HG03280 (cell line): ENCODE data around the gene PLEKHA4.
"Not testable (repeated sequence)": the region's sequence is repeated elsewhere in the genome, so short reads cannot be mapped to it uniquely, and the experiment has no call there.

ENCODE experiments used
- ATAC-seq: cut with Tn5 transposase; IDR thresholded peaks from one replicate; pipeline ENCODE4 v1.9.1; 2021; ENCODE audit warnings: mild to moderate bottlenecking, moderate library complexity; ENCODE audit not compliant: unreplicated experiment

Gene PLEKHA4, protein sequence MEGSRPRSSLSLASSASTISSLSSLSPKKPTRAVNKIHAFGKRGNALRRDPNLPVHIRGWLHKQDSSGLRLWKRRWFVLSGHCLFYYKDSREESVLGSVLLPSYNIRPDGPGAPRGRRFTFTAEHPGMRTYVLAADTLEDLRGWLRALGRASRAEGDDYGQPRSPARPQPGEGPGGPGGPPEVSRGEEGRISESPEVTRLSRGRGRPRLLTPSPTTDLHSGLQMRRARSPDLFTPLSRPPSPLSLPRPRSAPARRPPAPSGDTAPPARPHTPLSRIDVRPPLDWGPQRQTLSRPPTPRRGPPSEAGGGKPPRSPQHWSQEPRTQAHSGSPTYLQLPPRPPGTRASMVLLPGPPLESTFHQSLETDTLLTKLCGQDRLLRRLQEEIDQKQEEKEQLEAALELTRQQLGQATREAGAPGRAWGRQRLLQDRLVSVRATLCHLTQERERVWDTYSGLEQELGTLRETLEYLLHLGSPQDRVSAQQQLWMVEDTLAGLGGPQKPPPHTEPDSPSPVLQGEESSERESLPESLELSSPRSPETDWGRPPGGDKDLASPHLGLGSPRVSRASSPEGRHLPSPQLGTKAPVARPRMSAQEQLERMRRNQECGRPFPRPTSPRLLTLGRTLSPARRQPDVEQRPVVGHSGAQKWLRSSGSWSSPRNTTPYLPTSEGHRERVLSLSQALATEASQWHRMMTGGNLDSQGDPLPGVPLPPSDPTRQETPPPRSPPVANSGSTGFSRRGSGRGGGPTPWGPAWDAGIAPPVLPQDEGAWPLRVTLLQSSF

DNA sequence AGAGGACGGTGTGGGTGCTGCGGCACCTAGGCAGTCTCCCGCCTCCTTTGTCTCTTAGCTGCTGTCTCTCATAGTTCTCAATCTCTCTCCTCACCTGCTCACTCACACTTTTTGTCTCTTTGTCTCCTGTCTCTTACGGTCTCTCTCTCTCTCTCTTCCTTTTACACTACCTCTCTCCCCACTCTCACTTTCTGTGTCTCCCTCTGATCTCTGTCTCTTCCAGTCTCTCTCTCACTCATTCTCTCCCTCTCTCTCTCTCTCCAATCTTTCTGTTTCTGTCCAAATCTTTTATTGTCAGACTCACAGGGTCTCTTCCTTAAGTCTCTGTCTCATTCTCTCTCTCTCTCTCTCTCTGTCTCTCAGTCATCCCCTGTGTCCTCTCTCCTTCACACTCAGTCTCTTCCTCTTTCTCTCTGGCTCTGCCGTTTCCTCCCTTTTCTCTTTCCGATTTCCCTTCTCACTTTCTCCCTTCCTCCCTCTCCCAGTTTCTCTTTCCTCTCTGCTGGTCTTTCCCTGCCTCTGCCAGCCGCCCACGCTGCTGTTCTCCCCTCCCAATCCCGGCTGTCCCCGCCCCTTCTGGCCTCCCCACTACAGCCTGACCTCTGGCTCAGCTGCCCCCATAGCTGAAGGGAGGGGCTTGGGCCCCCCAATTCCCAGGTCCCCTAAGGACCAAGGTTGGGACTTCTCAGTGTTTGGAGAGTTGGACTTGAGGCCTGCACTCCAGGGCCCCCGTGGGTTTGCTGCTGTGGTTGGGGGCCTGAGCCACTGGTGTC lies at the start of gene PLEKHA4:
PLEKHA4 (minus strand) TSS at position 504 of the 773 bp plus-strand sequence. CDS start 997 bp downstream, outside the sequence.
- ATAC-seq: no peak

DNA sequence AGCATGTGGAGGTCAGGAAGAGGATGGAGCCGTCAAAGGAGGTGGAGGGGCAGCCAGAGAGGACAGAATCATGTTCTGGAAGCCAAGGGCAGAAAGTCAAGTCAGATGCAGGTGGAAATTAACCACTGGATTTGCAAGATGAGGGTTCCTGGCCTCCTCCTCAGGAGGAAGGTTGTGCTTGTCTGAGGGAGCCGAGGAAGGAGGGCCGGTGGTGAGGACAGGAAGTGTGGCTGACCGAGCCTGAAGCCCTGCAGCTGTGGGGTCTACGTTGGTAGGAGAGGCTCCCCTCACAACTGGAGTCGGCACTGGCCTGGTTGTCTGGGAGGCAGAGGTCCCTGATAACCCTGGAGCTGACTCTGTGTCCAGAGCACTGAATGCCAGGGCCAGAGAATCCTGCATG lies 49.7 kb upstream of the PLEKHA4 start:
- ATAC-seq: no peak

DNA sequence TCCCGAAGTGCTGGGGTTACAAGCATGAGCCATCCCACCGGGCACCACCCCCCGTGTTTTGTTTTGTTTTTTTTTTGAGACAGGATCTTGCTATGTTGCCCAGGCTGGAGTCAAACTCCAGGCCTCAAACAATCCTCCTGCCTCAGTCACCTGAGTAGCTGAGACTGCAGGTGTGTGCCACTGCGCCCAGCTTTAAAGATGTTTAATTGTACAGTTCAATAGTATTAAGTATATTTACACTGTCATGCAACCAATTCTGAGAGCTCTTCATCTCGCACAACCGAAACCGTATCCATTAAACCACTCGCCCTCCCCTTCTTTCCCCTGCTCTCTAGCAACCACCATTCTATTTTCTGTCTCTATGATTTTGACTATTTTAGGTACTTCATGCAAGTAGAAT lies 47.3 kb upstream of the PLEKHA4 start:
- no peak for ATAC-seq

DNA sequence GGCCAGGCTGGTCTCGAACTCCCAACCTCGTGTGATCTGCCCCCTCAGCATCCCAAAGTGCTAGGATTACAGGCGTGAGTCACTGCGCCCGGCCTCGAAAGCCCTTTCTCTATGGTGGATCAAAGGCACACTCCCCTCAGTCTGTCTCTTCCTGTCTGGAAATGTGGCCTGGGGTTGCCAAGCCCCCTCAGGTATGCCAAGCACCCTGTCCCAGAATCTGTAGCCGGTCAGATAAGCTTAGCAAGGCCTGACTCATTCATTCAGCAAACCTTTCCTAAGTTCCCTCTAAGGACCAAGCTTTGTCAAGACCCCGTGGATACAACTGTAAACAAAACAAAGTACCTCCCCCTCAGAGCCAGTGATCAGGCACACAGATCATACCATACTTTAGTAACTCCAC lies 45.8 kb upstream of the PLEKHA4 start:
- ATAC-seq: no peak

DNA sequence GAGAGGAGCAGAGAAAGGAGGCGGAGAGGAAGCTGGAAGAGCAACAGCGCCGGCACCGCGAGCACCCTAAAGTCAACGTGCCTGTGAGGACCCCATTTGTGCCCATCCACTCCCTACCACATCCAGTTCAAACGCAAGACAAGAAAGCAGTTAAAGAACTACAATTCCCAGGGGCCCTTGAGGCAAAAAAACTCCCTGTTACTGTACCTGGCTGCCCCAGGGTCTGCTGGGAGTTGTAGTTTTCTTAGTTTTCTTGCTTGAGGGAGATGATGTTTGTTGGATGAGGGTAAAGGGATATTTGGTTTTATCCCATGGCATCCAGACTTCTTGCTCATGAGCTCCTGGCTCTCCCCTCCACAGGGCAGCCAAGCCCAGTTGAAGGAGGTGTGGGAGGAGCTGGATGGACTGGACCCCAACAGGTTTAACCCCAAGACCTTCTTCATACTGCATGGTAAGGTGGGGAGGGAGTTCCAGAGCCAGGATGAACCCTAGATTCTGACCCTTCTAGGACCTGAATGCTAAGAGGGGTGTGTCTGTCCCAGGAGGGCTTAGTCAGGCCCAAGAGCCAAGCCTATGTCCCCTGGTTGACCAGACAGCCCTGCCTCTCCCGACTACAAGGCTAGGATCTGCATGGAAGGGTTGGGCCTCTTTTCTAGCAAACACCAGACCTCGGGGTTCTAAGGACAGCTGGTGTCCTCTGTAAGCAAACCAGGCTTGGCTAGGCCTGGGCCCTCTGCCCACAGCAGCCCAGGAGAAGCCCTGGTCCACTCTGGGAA lies 44.9 kb upstream of the PLEKHA4 start:
- ATAC-seq: no peak

DNA sequence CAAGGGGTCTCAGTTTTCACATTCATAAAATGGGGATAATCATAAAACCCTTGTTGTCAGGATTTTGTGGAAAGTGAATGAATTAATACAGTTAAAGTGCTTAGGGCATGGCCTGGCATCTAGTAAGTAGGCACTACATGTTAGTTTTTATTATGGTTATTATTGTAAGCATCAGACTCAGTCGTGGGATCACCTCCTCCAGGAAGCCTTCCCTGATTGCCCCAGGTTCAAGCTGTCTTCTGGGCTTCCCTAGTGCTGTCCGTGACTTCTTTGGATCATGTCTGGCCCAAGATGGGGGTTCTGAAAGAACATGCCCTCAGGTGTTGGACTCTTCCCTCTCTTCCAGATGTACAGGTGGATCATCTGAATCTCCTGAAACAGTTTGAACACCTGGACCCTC lies 42.4 kb upstream of the PLEKHA4 start:
- ATAC-seq: no peak

DNA sequence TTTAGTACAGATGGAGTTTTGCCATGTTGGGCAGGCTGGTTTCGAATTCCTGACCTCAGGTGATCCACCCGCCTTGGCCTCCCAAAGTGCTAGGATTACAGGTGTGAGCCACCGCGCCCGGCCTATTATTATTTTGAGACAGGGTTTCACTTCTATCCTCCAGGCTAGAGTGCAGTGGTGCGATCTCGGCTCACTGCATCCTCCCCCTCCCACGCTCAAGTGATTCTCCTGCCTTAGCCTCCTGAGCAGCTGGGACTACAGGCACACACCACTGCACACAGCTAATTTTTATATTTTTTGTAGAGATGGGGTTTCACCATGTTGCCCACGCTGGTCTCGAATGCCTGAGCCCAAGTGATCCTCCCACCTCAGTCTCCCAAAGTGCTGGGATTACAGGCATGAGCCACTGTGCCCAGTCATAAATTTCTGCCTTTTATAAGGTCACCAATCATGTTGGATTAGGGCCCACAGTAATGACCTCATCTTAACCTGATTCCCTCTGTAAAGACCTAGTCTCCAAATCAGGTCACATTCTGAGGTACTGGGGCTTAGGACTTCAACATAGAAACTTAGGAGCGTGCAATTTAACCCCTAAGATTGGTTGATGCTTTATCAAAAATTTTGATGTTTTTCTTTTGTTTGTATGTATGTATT lies 41.1 kb upstream of the PLEKHA4 start:
- not testable (repeated sequence) for ATAC-seq

DNA sequence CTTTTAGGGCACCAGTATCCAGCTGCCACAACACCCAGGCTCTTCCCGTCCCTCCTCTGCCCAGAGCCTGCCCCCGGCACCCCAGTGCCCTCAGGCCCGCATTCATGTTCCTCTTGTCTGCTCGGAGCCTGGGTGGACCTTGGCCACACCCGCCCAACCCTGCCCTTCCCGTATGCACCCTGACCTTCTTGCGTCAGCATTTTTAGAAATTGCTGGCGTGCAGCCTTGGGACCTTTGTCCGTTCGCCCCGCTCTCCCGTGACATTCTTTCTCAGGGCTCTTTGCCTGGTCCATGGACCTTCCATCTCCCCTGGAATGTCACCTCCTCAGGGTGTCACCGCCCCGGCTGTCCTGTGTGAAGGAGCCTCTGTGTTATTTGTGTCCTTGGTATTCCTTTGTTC lies 39.3 kb upstream of the PLEKHA4 start:
- no peak for ATAC-seq

DNA sequence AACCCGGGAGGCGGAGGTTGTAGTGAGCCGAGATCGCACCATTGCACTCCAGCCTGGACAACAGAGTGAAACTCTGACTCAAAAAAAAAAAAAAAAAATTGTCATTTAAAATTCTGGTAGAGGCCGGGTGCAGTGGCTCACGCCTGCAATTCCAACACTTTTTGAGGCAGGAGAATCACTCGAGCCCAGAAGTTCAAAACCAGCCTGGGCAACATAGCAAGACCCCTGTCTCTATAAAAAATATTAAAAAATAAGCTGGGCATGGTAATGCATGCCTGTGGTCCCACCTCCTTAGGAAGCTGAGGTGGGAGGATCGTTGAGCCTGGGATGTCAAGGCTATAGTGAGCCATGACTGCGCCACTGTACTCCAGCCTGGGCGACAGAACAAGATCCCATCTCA lies 37.9 kb upstream of the PLEKHA4 start:
- no peak for ATAC-seq

DNA sequence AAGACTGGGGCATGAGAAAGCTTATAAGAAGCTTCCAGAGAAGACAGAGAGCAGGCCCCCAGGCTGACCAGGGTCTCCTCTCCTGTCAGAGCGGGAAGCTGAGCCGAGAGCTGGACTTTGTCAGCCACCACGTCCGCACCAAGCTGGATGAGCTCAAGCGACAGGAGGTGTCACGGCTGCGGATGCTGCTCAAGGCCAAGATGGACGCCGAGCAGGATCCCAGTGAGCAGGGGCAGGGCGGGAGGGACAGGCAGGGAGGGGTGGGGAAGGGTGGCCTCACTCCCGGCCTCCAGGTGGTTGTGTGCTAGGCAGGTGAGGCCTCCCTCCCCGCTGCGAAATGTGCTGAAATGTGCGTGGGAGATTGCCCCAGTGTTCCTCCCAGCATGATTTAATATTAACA lies 37.2 kb upstream of the PLEKHA4 start:
- no peak for ATAC-seq

DNA sequence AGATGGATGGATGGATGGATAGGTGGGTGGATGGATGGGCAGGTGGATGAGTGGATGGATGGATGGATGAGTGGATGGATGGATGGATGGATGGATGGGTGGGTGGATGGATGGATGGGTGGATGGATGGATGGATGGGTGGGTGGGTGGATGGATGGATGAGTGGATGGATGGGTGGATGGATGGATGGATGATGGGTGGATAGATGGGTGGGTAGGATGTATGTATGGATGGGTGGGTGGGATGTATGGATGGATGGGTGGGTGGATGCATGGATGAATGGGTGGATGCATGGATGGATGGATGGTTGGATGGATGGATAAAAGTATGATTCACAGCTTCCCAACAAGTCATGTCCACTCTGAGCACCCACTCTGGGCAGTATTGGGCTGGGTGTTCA lies 35.4 kb upstream of the PLEKHA4 start:
- ATAC-seq: not testable (repeated sequence)

DNA sequence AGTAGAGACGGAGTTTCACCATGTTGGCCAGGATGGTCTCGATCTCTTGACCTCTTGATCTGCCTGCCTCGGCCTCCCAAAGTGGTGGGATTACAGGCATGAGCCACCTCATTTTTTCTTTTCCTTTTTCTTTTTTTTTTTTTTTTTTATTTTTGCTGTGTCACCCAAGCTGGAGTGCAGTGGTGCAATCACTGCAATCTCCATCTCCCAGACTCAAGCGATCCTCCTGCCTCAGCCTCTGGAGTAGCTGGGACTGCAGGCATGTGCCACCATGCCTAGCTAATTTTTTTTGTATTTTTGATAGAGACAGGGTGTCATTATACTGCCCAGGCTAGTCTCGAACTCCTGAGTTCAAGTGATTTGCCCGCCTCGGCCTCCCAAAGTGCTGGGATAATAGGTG lies 33.9 kb upstream of the PLEKHA4 start:
- not testable (repeated sequence) for ATAC-seq

DNA sequence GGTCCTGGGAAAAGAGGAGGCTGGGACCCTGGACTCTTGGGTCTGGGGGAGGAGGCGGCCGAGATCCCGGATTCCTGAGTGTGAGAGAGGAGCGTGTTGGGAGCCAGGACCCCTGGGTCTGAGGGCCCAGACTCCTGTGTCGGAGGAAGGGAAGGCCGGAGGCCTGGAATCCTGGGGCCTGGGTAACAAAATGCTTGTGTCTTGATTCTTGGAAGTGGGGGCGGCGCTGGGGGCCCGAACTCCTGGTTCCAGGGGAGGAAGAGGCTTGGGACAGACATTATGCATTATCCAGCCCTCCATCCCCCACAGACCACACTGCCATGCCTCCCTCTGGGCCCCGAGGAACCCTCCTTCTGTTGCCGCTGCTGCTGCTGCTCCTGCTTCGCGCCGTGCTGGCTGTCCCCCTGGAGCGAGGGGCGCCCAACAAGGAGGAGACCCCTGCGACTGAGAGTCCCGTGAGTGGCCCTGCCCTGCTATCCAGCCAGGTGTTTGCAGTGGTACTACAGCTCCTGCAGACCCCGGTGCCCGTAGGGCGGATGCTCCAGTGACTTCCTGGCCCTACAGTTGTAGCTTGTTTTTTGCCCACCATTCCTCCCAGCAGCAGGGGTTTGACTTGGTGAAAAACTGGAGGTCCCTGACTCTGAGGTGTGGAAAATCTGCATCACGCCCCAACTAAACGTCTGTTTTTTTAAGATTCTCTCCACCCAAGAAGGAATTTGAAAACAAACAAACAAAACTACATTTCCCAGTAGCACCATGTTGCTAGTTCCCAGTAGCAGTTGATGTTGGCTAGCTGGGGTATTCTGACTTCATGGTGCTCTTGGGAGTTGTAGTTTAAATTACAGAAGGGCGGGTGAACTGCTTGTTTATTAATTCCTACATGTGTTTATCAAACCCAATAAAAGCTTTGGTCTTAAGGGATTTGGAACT lies 32.3 kb upstream of the PLEKHA4 start:
- ATAC-seq: no peak

DNA sequence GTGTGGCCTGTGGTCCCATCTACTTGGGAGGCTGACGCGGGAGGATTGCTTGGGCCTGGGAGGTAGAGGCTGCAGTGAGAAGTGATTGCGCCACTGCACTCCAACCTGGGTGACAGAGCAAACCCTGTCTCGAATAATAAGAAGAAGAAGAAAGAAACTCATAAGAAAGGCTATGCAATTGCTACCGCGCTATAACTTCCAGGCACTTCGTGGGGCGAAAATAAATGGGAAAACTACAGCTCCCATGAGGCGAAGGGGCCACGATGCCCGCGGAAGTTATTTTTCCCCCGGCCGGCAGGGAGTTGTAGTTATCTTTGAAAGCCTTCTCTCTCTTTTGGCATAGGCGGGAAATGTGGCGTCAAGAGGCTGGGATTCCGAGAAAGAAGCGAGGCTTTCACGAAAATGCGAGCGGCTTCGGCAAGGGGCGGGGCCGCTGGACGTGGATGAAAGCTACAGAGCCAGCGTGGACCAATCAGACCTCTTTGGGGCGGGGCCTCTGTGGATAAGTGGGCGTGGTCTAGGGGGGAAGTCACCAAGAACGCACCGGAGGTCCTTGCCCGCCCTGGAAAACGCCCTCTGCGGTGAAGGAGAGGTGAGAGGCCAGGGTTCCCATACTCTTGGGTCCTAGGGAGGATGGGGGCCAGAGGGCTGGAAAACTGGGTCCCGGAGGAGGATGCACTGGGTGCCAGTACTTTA lies 31.5 kb upstream of the PLEKHA4 start, which contains the start of gene NUCB1:
NUCB1 (plus strand) TSS at position 532 of the 696 bp plus-strand sequence. CDS start 485 bp downstream, outside the sequence.
- peak; percentile 88 for ATAC-seq

DNA sequence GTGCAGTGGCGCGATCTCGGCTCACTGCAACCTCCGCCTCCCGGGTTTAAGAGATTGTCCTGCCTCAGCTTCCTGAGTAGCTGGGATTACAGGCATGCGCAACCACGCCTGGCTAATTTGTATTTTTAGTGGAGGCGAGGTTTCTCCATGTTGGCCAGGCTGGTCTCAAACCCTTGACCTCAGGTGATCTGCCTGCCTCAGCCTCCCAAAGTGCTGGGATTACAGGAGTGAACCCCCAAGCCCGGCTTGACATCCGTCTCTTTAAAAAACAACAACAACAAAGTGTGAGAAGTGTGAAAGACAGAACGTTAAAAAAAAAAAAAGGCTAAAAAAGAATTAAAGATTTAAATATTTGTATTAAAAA lies 31.0 kb upstream of the PLEKHA4 start:
- not testable (repeated sequence) for ATAC-seq

DNA sequence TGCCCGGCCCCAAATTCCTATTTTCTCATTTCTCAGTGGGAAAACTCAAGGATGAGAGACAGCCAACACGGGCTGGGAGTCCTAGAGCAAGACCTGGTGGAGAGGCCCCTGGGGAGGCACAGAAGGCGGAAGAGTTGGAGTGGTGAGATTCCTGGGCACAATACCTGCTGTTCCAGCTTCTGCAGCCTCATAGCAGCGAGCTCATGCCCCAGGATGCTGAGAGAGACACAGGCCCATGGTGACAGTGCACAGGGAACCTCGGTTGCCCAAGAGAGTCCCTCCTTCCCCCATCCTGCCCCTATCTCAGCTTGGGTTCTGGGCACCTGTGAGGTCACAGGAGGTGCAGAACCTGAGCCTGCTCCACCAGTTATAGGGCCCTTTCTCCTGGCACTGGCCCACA lies 28.8 kb upstream of the PLEKHA4 start:
- ATAC-seq: no peak

DNA sequence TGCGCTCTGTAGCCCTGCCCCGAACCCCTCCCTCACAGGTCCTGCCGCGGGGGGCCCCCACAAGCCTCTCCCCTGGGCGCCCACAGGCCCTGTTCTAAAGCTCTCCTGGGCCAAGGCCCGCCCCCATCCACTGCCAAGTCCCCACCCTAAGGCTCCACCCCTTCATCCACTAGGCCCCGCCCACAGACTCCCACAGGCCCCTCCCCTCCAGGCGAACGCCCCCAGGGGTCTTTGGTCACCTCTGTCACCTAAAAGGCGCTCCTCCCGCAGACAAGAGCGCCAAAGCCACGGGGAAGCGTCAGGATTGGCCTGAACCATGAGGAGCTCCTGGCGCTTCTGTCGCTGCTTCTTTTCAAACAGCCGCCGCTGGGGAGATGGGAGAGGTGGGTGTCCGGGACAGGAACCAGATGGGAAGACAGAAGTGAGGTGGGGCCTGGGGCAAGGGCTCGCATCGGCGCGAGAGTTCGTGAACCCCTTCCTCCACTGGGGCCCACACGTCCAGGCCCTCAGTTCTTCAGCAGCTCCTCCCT lies 27.8 kb upstream of the PLEKHA4 start:
- ATAC-seq: no peak

DNA sequence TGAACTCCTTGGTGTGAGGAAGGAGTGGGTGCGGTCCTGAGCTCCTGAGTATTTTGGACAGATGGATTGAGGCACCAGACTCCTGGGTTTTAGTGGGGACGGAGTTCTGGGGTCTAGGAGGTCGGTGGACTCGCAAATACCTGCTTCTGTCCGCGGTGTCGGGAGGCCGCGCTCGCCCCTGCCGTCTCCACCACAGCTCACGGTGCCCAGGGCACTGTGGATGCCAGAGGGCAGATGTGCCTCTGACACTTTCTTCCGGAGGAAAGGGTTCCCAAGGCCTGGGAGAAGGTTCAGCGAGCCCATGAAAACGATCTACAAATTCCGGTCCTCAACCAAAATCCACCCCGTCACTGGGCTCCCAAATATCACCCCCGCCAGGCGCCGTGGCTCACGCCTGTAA lies 26.8 kb upstream of the PLEKHA4 start:
- ATAC-seq: no peak
